Measurements from ENCODE around the gene POLR2H. TPM values are rescaled to one million over a fixed set of nuclear protein-coding genes. Genes with fewer than 3 reads are reported as not detected.
A peak's percentile ranks its signal among the peaks of the same experiment; 100 is the strongest.

POLR2H gene
- total and polyA plus RNA-seq, 8 donors = 14.0 to 273 (median 110) TPM

GRCh38 chr3:184335661-184336546, 25.6 kb upstream of the POLR2H start:
- H3K27ac ChIP-seq = peak overlapping the region; percentile 96 to 99 (median 99)
- peaks cover 41 to 45% (median 44%) of the 10 kb centered on the region in 4 donors for H3K36me3 ChIP-seq
- no peaks in the 10 kb centered on the region for H3K9me3 ChIP-seq
- H3K4me1 ChIP-seq = peaks cover 34 to 86% (median 47%) of the 10 kb centered on the region in 4 donors
- DNase-seq = peak; percentile 90 to 96
- 1% methylated on average over 31 to 77 of the region's 77 CpGs for WGBS, 5 donors
- H3K4me3 ChIP-seq = peak overlapping the region; percentile 69 to 91 (median 82)
- TF ChIP-seq POLR2AphosphoS5 (IDR thresholded peaks at IDR 0.05) (peak; percentile 88 to 96 (median 92)), EP300 (IDR thresholded peaks at IDR 0.05) (peak; percentile 33), POLR2A (IDR thresholded peaks at IDR 0.05) (peak in 1 of 4 donors; percentile 58), CTCF (IDR thresholded peaks at IDR 0.05) (no peak)
- H3K27me3 ChIP-seq = no peaks in the 10 kb centered on the region
- intact Hi-C loops (cut with DNase I; ENCODE audit: low total_unique reads) = no loop called here

GRCh38 chr3:184336547-184337398, 24.7 kb upstream of the POLR2H start:
- intact Hi-C loops (cut with DNase I; ENCODE audit: low total_unique reads) = no loop called here
- H3K27ac ChIP-seq = peak overlapping the region; percentile 96 to 99 (median 99)
- H3K4me1 ChIP-seq = peaks cover 34 to 86% (median 53%) of the 10 kb centered on the region in 4 donors
- peaks cover 33 to 44% (median 40%) of the 10 kb centered on the region in 4 donors for H3K36me3 ChIP-seq
- peak in 1 of 2 donors; percentile 78 for DNase-seq
- no peaks in the 10 kb centered on the region for H3K27me3 ChIP-seq
- no peaks in the 10 kb centered on the region for H3K9me3 ChIP-seq
- 15 to 21% (median 17%) methylated on average over 16 to 17 of the region's 17 CpGs for WGBS, 5 donors
- H3K4me3 ChIP-seq = peak overlapping the region; percentile 69 to 91 (median 82)
- no peak for TF ChIP-seq POLR2A (IDR thresholded peaks at IDR 0.05)
- TF ChIP-seq POLR2AphosphoS5 (IDR thresholded peaks at IDR 0.05) = peak in 2 of 3 donors; percentile 48 to 63

GRCh38 chr3:184337399-184337714, 24.2 kb upstream of the POLR2H start, which contains the start of gene FAM131A:
Gene FAM131A (plus strand): TSS chr3:184337600. CDS start chr3:184337631, 31 bp downstream.
- Histone ChIP-seq H3K4me3 (peak within 1 kb of the TSS; percentile 69 to 91 (median 82)), H3K27me3 (no peaks in the 10 kb centered on the region), H3K36me3 (peaks cover 33 to 44% (median 40%) of the 10 kb centered on the region in 4 donors), H3K4me1 (peaks cover 34 to 86% (median 53%) of the 10 kb centered on the region in 4 donors), H3K9me3 (no peaks in the 10 kb centered on the region), H3K27ac (peak within 1 kb of the TSS; percentile 96 to 99 (median 99))
- intact Hi-C loops (cut with DNase I; ENCODE audit: low total_unique reads) = no loop called here
- WGBS, 5 donors = 41 to 59% (median 54%) methylated on average over 5 to 6 of the region's 6 CpGs
- DNase-seq = peak in 1 of 2 donors; percentile 84
- TF ChIP-seq CTCF (IDR thresholded peaks at IDR 0.05) = no peak
- TF ChIP-seq POLR2AphosphoS5 (IDR thresholded peaks at IDR 0.05) = peak; percentile 7 to 71 (median 32)

GRCh38 chr3:184337981-184338380, 23.5 kb upstream of the POLR2H start:
- Histone ChIP-seq H3K4me1 (peaks cover 34 to 81% (median 53%) of the 10 kb centered on the region in 4 donors), H3K9me3 (no peaks in the 10 kb centered on the region), H3K4me3 (peak overlapping the region; percentile 27 to 69 (median 30)), H3K36me3 (peaks cover 35 to 44% (median 40%) of the 10 kb centered on the region in 4 donors), H3K27ac (peak overlapping the region; percentile 55 to 99 (median 98)), H3K27me3 (no peaks in the 10 kb centered on the region)
- DNase-seq = no peak
- intact Hi-C loops (cut with DNase I; ENCODE audit: low total_unique reads) = no loop called here
- TF ChIP-seq CTCF (IDR thresholded peaks at IDR 0.05) (no peak), EP300 (IDR thresholded peaks at IDR 0.05) (no peak), POLR2A (IDR thresholded peaks at IDR 0.05) (no peak), POLR2AphosphoS5 (IDR thresholded peaks at IDR 0.05) (no peak)
- 55 to 88% (median 78%) methylated on average over 7 of the region's 7 CpGs for WGBS, 5 donors
